Fibroblast of gingiva (primary cell): ENCODE data around the gene SLC35G3.
"Not testable (repeated sequence)": the region's sequence is repeated elsewhere in the genome, so short reads cannot be mapped to it uniquely, and the experiment has no call there.

Source experiments
- DNase-seq: peaks from one replicate; pipeline ENCODE4 v3.0.0-alpha.2; 2011; ENCODE audit warnings: low read depth

The SLC35G3 gene

DNA sequence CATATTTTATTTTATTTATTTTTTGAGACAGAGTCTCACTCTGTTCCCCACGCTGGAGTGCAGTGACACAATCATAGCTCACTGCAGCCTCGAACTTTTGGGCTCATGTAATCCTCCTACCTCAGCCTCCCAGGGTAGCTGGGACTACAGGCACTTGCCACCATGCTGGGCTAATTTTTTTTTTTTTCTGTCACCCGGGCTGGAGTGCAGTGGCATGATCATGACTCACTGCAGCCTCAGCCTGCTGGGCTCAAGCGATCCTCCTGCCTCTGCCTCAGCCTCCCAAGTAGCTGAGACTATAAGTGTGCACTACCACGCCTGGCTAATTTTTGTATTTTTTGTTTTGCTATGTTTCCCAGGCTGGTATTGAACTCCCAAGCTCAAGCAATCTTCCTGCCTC is 29.5 kb downstream of the SLC35G3 start:
- DNase-seq = no peak

DNA sequence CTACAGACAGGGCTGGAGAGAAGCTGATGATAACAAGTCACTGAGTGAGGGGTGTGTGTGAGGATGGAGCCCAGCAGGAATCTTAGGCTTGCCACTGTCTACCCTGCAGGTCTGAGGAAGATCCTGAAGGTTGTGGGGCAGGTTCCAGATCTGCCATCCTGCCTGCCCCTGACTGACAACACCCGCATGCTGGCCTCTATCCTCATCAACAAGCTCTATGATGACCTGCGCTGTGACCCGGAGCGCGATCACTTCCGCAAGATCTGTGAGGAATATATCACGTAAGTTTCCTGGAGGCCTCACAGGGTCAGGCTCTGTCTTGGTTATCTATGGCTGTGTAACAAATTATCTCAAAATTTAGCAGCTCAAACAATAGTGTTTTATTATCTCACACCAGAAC is 30.3 kb downstream of the SLC35G3 start:
- no peak for DNase-seq

DNA sequence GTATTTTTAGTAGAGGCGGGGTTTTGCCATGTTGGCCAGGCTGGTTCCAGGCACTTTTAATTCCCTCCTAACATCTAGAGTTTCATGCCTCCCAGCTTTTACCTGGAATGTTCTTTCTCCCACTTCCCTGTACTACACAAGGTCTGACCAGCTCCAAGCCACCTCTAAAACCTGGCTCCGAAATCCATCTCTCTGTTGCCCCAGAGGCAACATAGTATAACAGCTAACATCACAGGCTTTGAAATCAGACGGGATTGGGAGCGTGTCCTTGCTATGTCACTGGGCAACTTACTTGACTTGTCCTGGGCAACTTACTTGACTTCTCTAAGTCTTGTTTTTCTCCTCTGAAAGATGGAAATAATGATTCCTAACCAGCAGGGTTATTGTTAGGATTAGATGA is 31.4 kb downstream of the SLC35G3 start:
- DNase-seq = no peak

DNA sequence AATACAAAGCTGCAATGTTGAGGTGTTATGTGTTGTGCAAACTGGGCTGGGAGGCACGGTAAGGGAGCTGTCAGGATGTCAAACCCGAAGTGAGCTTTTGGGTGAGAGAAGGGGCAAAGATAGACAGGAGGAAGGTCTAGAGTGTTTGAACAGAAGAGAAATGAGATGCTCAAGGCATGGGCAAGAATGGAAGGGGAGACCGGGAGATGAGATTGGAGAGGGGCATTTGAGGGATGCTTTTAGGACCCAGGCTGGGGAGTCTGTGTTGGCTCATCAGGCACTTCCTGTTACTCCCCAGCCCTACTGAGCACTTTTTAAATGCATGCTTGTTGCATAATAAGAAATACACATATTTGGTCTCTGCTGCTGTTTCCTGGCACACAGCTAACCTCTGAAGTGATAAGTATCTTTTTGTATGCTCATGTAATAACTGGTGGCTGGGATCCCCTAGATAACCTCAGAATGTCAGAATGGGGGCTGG is 32.9 kb downstream of the SLC35G3 start:
- no peak for DNase-seq

- DNase-seq = no peak
Measured at GRCh38 chr17:35160354-35161201, 33.6 kb downstream of the SLC35G3 start.

DNA sequence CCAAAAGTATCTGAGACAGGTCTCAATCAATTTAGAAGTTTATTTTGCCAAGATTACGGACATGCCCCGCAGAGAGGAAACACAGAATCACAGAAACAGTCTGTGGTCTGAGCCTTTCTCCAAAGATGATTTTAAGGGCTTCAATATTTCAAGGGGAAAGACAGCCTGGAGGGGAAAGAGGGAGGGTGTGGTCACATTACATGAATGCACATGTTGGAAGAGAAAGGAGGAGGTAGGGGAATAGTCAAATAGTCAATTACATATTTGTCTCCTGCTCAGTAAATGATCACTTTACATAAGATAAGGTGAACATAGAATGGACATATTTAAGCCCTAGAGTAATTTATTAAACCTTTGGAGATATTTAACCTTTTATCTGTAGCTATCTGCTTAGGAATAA is 34.3 kb downstream of the SLC35G3 start:
- DNase-seq = no peak

- no peak for DNase-seq
Measured at GRCh38 chr17:35155246-35155645, 38.9 kb downstream of the SLC35G3 start.

- DNase-seq = no peak
Measured at GRCh38 chr17:35154196-35155165, 39.7 kb downstream of the SLC35G3 start.

GRCh38 chr17:35152421-35153140 is 41.6 kb downstream of the SLC35G3 start:
- no peak for DNase-seq

DNA sequence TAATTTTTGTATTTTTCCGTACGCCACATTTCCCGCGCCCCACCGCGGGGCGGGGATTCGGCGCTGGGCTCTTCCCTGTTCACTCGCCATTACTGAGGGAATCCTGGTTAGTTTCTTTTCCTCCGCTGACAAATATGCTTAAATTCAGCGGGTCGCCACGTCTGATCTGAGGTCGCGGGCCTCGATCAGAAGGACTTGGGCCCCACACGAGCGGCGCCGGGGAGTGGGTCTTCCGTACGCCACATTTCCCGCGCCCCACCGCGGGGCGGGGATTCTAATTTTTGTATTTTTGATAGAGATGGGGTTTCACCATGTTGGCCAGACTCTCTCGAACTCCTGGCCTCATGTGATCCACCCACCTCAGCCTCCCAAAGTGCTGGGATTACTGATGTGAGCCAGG is 43.1 kb downstream of the SLC35G3 start:
- DNase-seq = not testable (repeated sequence)

- no peak for DNase-seq
Measured at GRCh38 chr17:35149941-35150340, 44.3 kb downstream of the SLC35G3 start.

DNA sequence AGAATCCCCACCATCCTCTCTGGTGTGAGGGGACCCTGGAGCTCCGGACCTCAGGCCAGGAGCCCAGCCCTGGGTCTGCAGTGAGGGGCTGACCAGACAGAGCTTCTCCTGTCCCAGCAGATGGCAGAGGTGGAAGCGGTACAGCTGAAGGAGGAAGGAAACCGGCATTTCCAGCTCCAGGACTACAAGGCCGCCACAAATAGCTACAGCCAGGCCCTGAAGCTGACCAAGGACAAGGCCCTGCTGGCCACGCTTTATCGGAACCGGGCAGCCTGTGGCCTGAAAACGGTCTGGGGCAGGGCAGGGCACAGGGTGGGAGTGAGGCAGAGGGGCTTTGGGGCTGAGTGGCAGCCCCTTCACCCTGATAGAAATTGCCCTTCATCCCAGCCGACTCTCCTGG is 46.0 kb downstream of the SLC35G3 start:
- no peak for DNase-seq

- DNase-seq = no peak
Measured at GRCh38 chr17:35147375-35147905, 46.8 kb downstream of the SLC35G3 start, which contains the start of gene UNC45B. Gene UNC45B (plus strand): TSS chr17:35147817. CDS start chr17:35148264, 447 bp downstream.

DNA sequence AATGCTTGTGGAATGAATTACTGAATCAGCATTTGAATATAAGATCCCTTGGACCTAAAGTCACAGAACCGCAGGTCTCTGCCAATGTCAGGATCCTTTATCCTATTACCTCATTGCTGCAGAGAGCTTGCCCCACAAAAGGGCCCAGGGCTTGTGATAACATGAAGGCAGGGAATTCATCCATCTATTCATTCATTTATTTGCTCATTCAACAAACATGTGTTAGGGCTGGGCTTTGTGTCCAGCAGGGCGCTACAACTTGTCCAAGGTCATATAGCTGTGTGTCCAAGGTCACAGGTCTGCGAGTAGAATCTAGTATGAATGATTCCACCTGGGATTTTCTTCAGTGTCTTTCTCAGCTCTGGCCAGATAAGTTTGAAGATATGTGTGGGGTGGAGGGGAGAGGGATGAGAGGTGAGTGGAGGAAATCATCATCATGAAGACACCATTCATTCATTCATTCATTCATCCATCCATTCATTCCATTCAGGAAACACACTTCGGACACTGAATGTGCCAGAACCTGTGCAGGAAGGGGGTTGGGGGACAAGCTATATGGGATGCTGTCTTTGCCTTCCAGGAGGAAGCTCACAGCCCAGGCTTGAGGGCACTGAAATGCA is 47.9 kb downstream of the SLC35G3 start:
- DNase-seq = no peak

DNA sequence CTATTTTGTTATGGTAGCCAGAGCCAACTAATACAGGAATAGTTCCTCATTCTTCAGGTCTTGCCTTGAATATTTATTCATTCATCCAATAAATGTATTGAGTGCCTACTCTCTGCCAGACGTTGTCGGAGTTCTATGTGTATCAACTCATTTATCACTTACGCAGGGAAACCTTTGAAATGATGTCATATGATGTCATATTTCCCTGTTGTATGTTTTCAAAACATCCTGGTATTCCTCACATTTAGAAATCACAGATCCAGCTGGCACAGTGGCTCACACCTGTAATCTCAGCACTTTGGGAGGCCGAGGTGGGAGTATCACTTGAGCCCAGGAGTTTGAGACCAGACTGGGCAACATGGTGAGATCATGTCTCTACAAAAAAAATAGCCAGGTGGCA is 49.4 kb downstream of the SLC35G3 start:
- DNase-seq = no peak
